Neural progenitor cell (in vitro differentiated cells): ENCODE measurements around the gene RTN1.

Experiments
- CTCF ChIP-seq: fragments of 200-600 bp; sonication (generic); IDR thresholded peaks from 2 replicates; pipeline ENCODE4 v1.5.1; 2017; ENCODE audit warnings: antibody characterized with exemption, mild to moderate bottlenecking
- EZH2 ChIP-seq: fragments of 200-600 bp; sonication (generic); IDR thresholded peaks from 2 replicates; pipeline ENCODE4 v1.6.1; 2017; ENCODE audit warnings: antibody characterized with exemption, mild to moderate bottlenecking, moderate library complexity

GRCh38 chr14:59816941-59817340 is 53.6 kb downstream of the RTN1 start:
- TF ChIP-seq EZH2 (no peak), CTCF (no peak)
